HFFc6 (cell line): ENCODE data around the gene HECW1. TPM values are rescaled to one million over a fixed set of nuclear protein-coding genes. Genes with fewer than 3 reads are reported as not detected.

Experiments used
- DNase-seq: peaks from one replicate; pipeline ENCODE4 v3.0.0-alpha.2; 2018
- H3K27ac Mint-ChIP-seq: 2 replicates; pipeline ENCODE4 v1.8.0; 2020; ENCODE audit warnings: mild to moderate bottlenecking, mixed read lengths
- H3K27me3 Mint-ChIP-seq: 2 replicates; pipeline ENCODE4 v1.8.0; 2021; ENCODE audit warnings: mild to moderate bottlenecking, moderate library complexity, mixed read lengths; ENCODE audit not compliant: insufficient read depth
- H3K36me3 Mint-ChIP-seq: 2 replicates; pipeline ENCODE4 v1.8.0; 2021; ENCODE audit warnings: low read depth, mixed read lengths
- H3K4me1 Mint-ChIP-seq: 2 replicates; pipeline ENCODE4 v1.8.0; 2020; ENCODE audit warnings: low read depth, mixed read lengths
- H3K4me3 Mint-ChIP-seq: 2 replicates; pipeline ENCODE4 v1.8.0; 2020; ENCODE audit warnings: mild to moderate bottlenecking, moderate library complexity, mixed read lengths
- H3K9me3 Mint-ChIP-seq: 2 replicates; pipeline ENCODE4 v1.8.0; 2020; ENCODE audit warnings: mild to moderate bottlenecking, mixed read lengths
- CTCF ChIP-seq: fragments of 200-600 bp; sonication (generic); IDR thresholded peaks from 2 replicates; pipeline ENCODE4 v1.5.0; 2021; ENCODE audit warnings: antibody characterized with exemption, mild to moderate bottlenecking
- total RNA-seq, 6 experiments: library from RNA; stranded (reverse); fragmentation: NEBNext Ultra II Directional; extraction: Animal tissue kit (Norgen Biotek cat#: 25700); gene quantifications; 2 replicates in 1 of 6; 3 replicates in 5 of 6; pipeline ENCODE4 v1.2.3, GENCODE V29; 2021

Gene HECW1
- total RNA-seq, 6 experiments from 2014 or later: 3.4 to 6.5 (median 5.3) TPM

- H3K27me3 Mint-ChIP-seq: no peaks in the 10 kb centered on the region; the same call in 1 of the 2 replicates
- peaks cover 10% of the 10 kb centered on the region; the same call in 1 of the 2 replicates for H3K9me3 Mint-ChIP-seq
- DNase-seq: no peak
- peaks cover 7% of the 10 kb centered on the region; the same call in 1 of the 2 replicates for H3K36me3 Mint-ChIP-seq
- H3K4me3 Mint-ChIP-seq: no peak overlapping the region
- peaks cover 10% of the 10 kb centered on the region for H3K4me1 Mint-ChIP-seq
- TF ChIP-seq CTCF: no peak
- no peak overlapping the region for H3K27ac Mint-ChIP-seq
Observed at GRCh38 chr7:43396187-43396740, 283.8 kb downstream of the HECW1 start.

GRCh38 chr7:43398831-43399230 lies 286.4 kb downstream of the HECW1 start:
- peaks cover 10% of the 10 kb centered on the region for H3K4me1 Mint-ChIP-seq
- no peak overlapping the region for H3K4me3 Mint-ChIP-seq
- peaks cover 10% of the 10 kb centered on the region; the same call in 1 of the 2 replicates for H3K9me3 Mint-ChIP-seq
- no peaks in the 10 kb centered on the region; the same call in 1 of the 2 replicates for H3K27me3 Mint-ChIP-seq
- DNase-seq: no peak
- H3K27ac Mint-ChIP-seq: no peak overlapping the region
- H3K36me3 Mint-ChIP-seq: peaks cover 7% of the 10 kb centered on the region; the same call in 1 of the 2 replicates
- TF ChIP-seq CTCF: no peak

GRCh38 chr7:43405948-43406347 lies 293.5 kb downstream of the HECW1 start:
- Mint-ChIP-seq H3K36me3 (no peaks in the 10 kb centered on the region), H3K27me3 (no peaks in the 10 kb centered on the region), H3K9me3 (no peaks in the 10 kb centered on the region), H3K4me1 (no peaks in the 10 kb centered on the region), H3K4me3 (no peak overlapping the region), H3K27ac (no peak overlapping the region)
- no peak for DNase-seq
- TF ChIP-seq CTCF: no peak

GRCh38 chr7:43406961-43407360 lies 294.5 kb downstream of the HECW1 start:
- DNase-seq: no peak
- H3K27ac Mint-ChIP-seq: no peak overlapping the region
- no peaks in the 10 kb centered on the region for H3K36me3 Mint-ChIP-seq

GRCh38 chr7:43408981-43409380 lies 296.5 kb downstream of the HECW1 start:
- DNase-seq: no peak
- Mint-ChIP-seq H3K4me3 (no peak overlapping the region), H3K27ac (no peak overlapping the region), H3K9me3 (no peaks in the 10 kb centered on the region), H3K27me3 (no peaks in the 10 kb centered on the region), H3K4me1 (no peaks in the 10 kb centered on the region), H3K36me3 (no peaks in the 10 kb centered on the region)
- TF ChIP-seq CTCF: no peak

More at GRCh38 chr7:43406961-43407360, 294.5 kb downstream of the HECW1 start:
- no peak for TF ChIP-seq CTCF
- Mint-ChIP-seq H3K4me1 (no peaks in the 10 kb centered on the region), H3K4me3 (no peak overlapping the region), H3K9me3 (no peaks in the 10 kb centered on the region), H3K27me3 (no peaks in the 10 kb centered on the region)
